ENCODE results near the gene VWA8. TPM values are rescaled to one million over a fixed set of nuclear protein-coding genes. Genes with fewer than 3 reads are reported as not detected.

Gene VWA8
- total and polyA plus RNA-seq, 2 experiments from 2014 or later: 6.3 to 24.6 TPM

DNA sequence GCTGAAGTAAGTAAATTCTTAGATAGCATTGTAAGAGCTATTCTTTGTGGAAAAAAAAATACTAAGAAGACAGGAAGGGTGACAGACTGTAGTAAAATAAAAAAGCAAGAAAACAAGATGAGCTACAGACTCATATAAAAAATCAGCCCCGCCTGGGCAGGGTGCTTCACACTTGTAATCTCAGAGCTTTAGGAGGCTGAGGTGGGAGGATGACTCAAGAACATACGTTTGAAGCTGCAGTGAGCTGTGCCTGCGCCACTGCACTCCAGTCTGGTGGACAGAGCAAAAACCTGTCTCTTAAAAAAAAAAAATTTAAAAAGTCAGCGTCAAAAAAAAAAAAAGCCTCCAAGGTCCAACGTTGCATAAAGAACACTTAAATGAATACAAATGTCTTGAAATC is 102.1 kb downstream of the VWA8 start:
- no peak overlapping the region for H3K4me3 ChIP-seq
- no peak for DNase-seq (ENCODE audit: low spot score)
- no peaks in the 10 kb centered on the region for H3K79me2 ChIP-seq (replicated peaks; ENCODE audit: insufficient read depth)
- Mint-ChIP-seq H3K36me3 (ENCODE audit: low read depth) (peaks cover 8% of the 10 kb centered on the region; the same call in 2 of the 3 replicates), H3K27ac (no peak overlapping the region), H3K27me3 (ENCODE audit: insufficient read depth, low read depth, poor library complexity) (no peaks in the 10 kb centered on the region), H3K9me3 (no peaks in the 10 kb centered on the region), H3K4me1 (no peaks in the 10 kb centered on the region), H3K4me3 (no peak overlapping the region)
- H3K4me1 ChIP-seq (ENCODE audit: insufficient read depth): no peaks in the 10 kb centered on the region
- H3K4me2 ChIP-seq: no peak overlapping the region
- no peak overlapping the region for H2AFZ ChIP-seq
- no peaks in the 10 kb centered on the region for H4K20me1 ChIP-seq (replicated peaks; ENCODE audit: insufficient read depth)
- TF ChIP-seq EZH2 (IDR thresholded peaks at IDR 0.05; ENCODE audit: low read depth, unreplicated experiment): no peak
- TF ChIP-seq, protein P1, sequence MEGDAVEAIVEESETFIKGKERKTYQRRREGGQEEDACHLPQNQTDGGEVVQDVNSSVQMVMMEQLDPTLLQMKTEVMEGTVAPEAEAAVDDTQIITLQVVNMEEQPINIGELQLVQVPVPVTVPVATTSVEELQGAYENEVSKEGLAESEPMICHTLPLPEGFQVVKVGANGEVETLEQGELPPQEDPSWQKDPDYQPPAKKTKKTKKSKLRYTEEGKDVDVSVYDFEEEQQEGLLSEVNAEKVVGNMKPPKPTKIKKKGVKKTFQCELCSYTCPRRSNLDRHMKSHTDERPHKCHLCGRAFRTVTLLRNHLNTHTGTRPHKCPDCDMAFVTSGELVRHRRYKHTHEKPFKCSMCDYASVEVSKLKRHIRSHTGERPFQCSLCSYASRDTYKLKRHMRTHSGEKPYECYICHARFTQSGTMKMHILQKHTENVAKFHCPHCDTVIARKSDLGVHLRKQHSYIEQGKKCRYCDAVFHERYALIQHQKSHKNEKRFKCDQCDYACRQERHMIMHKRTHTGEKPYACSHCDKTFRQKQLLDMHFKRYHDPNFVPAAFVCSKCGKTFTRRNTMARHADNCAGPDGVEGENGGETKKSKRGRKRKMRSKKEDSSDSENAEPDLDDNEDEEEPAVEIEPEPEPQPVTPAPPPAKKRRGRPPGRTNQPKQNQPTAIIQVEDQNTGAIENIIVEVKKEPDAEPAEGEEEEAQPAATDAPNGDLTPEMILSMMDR (conservative IDR thresholded peaks at IDR 0.05; ENCODE audit: low read depth in 2 of 2): no peak
- TF ChIP-seq STAT1 (IDR thresholded peaks at IDR 0.05; ENCODE audit: unreplicated experiment): no peak
- no peak for TF ChIP-seq NANOG (IDR thresholded peaks at IDR 0.05; ENCODE audit: borderline replicate concordance)
- TF ChIP-seq JUNB (IDR thresholded peaks at IDR 0.05; ENCODE audit: unreplicated experiment): no peak
- no peak for TF ChIP-seq POLR2AphosphoS5 (IDR thresholded peaks at IDR 0.05; ENCODE audit: low read depth)
- TF ChIP-seq ZNF114 (CRISPR knock-in tag; IDR thresholded peaks at IDR 0.05): no peak
- TF ChIP-seq EZH2phosphoT487 (IDR thresholded peaks at IDR 0.05; ENCODE audit: unreplicated experiment): no peak
- TF ChIP-seq, protein P2, sequence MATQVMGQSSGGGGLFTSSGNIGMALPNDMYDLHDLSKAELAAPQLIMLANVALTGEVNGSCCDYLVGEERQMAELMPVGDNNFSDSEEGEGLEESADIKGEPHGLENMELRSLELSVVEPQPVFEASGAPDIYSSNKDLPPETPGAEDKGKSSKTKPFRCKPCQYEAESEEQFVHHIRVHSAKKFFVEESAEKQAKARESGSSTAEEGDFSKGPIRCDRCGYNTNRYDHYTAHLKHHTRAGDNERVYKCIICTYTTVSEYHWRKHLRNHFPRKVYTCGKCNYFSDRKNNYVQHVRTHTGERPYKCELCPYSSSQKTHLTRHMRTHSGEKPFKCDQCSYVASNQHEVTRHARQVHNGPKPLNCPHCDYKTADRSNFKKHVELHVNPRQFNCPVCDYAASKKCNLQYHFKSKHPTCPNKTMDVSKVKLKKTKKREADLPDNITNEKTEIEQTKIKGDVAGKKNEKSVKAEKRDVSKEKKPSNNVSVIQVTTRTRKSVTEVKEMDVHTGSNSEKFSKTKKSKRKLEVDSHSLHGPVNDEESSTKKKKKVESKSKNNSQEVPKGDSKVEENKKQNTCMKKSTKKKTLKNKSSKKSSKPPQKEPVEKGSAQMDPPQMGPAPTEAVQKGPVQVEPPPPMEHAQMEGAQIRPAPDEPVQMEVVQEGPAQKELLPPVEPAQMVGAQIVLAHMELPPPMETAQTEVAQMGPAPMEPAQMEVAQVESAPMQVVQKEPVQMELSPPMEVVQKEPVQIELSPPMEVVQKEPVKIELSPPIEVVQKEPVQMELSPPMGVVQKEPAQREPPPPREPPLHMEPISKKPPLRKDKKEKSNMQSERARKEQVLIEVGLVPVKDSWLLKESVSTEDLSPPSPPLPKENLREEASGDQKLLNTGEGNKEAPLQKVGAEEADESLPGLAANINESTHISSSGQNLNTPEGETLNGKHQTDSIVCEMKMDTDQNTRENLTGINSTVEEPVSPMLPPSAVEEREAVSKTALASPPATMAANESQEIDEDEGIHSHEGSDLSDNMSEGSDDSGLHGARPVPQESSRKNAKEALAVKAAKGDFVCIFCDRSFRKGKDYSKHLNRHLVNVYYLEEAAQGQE (IDR thresholded peaks at IDR 0.05; ENCODE audit: unreplicated experiment): no peak
- TF ChIP-seq, protein P3, sequence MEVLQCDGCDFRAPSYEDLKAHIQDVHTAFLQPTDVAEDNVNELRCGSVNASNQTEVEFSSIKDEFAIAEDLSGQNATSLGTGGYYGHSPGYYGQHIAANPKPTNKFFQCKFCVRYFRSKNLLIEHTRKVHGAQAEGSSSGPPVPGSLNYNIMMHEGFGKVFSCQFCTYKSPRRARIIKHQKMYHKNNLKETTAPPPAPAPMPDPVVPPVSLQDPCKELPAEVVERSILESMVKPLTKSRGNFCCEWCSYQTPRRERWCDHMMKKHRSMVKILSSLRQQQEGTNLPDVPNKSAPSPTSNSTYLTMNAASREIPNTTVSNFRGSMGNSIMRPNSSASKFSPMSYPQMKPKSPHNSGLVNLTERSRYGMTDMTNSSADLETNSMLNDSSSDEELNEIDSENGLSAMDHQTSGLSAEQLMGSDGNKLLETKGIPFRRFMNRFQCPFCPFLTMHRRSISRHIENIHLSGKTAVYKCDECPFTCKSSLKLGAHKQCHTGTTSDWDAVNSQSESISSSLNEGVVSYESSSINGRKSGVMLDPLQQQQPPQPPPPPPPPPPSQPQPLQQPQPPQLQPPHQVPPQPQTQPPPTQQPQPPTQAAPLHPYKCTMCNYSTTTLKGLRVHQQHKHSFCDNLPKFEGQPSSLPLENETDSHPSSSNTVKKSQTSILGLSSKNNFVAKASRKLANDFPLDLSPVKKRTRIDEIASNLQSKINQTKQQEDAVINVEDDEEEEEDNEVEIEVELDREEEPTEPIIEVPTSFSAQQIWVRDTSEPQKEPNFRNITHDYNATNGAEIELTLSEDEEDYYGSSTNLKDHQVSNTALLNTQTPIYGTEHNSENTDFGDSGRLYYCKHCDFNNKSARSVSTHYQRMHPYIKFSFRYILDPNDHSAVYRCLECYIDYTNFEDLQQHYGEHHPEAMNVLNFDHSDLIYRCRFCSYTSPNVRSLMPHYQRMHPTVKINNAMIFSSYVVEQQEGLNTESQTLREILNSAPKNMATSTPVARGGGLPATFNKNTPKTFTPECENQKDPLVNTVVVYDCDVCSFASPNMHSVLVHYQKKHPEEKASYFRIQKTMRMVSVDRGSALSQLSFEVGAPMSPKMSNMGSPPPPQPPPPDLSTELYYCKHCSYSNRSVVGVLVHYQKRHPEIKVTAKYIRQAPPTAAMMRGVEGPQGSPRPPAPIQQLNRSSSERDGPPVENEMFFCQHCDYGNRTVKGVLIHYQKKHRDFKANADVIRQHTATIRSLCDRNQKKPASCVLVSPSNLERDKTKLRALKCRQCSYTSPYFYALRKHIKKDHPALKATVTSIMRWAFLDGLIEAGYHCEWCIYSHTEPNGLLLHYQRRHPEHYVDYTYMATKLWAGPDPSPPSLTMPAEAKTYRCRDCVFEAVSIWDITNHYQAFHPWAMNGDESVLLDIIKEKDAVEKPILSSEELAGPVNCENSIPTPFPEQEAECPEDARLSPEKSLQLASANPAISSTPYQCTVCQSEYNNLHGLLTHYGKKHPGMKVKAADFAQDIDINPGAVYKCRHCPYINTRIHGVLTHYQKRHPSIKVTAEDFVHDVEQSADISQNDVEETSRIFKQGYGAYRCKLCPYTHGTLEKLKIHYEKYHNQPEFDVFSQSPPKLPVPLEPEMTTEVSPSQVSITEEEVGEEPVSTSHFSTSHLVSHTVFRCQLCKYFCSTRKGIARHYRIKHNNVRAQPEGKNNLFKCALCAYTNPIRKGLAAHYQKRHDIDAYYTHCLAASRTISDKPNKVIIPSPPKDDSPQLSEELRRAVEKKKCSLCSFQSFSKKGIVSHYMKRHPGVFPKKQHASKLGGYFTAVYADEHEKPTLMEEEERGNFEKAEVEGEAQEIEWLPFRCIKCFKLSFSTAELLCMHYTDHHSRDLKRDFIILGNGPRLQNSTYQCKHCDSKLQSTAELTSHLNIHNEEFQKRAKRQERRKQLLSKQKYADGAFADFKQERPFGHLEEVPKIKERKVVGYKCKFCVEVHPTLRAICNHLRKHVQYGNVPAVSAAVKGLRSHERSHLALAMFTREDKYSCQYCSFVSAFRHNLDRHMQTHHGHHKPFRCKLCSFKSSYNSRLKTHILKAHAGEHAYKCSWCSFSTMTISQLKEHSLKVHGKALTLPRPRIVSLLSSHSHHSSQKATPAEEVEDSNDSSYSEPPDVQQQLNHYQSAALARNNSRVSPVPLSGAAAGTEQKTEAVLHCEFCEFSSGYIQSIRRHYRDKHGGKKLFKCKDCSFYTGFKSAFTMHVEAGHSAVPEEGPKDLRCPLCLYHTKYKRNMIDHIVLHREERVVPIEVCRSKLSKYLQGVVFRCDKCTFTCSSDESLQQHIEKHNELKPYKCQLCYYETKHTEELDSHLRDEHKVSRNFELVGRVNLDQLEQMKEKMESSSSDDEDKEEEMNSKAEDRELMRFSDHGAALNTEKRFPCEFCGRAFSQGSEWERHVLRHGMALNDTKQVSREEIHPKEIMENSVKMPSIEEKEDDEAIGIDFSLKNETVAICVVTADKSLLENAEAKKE (CRISPR knock-in tag; IDR thresholded peaks at IDR 0.05): no peak
- TF ChIP-seq, protein P4, sequence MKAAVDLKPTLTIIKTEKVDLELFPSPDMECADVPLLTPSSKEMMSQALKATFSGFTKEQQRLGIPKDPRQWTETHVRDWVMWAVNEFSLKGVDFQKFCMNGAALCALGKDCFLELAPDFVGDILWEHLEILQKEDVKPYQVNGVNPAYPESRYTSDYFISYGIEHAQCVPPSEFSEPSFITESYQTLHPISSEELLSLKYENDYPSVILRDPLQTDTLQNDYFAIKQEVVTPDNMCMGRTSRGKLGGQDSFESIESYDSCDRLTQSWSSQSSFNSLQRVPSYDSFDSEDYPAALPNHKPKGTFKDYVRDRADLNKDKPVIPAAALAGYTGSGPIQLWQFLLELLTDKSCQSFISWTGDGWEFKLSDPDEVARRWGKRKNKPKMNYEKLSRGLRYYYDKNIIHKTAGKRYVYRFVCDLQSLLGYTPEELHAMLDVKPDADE (IDR thresholded peaks at IDR 0.05): no peak
- TF ChIP-seq ZNF331 (CRISPR knock-in tag; IDR thresholded peaks at IDR 0.05; ENCODE audit: low read depth): no peak
- no peak for TF ChIP-seq CREB1 (CRISPR knock-in tag; IDR thresholded peaks at IDR 0.05; ENCODE audit: low read depth)
- H3K27ac ChIP-seq (ENCODE audit: low read depth): no peak overlapping the region
- H3F3A ChIP-seq (replicated peaks; ENCODE audit: low read depth): no peaks in the 10 kb centered on the region
- ATAC-seq: no peak
- no peaks in the 10 kb centered on the region for H3K27me3 ChIP-seq (ENCODE audit: insufficient read depth)
- no peaks in the 10 kb centered on the region for H3K36me3 ChIP-seq (ENCODE audit: insufficient read depth)
- H3K9me2 ChIP-seq (ENCODE audit: insufficient read depth): no peaks in the 10 kb centered on the region

Measured in GM23338 (cell line).